HuH-7.5 (cell line): ENCODE results near the gene CYSRT1.
"Not testable (repeated sequence)": the region's sequence is repeated elsewhere in the genome, so short reads cannot be mapped to it uniquely, and the experiment has no call there.

Source experiments
- DNase-seq: peaks from one replicate; pipeline ENCODE4 v3.0.0; 2011; ENCODE audit warnings: low spot score

The CYSRT1 gene

GRCh38 chr9:137252555-137253506 is 27.9 kb downstream of the CYSRT1 start:
- no peak for DNase-seq

DNA sequence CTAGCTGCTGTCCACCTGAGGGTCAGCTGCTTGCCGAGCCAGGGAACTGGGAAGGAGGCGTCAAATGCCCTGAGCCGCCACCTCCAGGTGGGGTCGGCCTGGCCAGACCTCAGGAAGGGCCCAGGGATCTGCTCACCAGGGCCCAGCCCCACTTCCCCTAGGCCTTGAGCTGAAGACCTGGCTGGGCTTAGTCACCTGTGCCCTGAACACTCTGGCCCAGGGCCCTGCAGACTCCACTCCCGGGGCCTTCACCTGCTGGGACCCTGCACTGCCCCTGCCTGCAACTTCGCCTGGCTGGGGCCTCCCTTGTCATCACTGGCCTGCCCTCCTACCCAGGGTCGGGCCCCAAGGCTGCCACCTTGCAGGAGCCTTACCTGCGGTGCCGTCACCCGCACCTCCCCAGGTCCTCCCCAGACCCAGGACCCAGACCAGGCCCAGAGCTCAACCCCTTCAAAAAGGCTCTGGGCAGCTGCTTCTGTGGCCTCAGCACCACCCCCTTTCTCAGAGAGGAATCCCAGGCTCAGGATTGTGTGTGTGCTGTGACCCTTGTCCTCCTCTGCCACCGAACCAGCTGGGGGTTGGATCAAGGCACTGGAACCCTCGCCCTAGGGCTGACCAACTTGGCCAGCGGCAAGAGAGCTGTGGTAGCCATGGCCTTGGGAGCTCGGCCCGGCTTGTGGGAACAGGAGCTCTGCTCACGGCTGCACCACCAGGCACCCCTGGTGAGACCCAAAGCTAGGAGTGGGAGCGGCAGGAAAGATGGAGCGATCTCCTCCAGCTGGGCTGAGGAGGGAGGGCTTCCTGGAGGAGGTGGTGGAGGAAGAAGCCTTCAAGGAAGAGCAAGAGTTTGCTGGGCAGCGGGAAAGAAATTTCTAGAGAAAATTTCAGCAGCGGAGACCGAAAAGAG is 29.0 kb downstream of the CYSRT1 start:
- DNase-seq = no peak

- peak; percentile 99 for DNase-seq
Observed at GRCh38 chr9:137254624-137255447, 29.9 kb downstream of the CYSRT1 start, which contains the start of gene NELFB. Gene NELFB (plus strand): TSS chr9:137255327.

DNA sequence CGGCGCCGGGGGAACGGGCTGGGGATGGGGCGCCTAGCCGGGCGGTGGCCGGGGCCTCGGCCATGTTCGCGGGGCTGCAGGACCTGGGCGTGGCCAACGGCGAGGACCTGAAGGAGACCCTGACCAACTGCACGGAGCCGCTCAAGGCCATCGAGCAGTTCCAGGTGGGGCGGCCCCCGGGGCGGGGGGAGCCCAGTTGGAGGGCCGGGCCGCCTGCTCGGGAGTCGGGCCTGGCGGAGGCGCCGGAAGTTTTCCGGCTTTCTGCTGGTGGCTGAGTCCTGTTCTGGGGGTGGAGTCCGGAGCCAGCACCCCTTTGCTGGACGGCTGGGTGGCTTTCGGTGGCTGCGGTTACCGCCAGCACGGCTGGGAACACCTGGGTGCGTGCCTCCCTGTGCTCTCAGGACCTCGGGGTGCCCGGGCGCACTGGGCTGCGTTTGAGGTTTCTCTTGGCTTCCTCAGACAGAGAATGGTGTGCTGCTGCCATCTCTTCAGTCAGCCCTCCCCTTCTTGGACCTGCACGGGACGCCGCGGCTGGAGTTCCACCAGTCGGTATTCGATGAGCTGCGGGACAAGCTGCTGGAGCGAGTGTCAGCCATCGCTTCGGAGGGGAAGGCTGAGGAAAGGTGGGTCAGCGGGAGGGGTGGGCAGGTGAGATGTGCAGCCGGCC is 30.6 kb downstream of the CYSRT1 start:
- DNase-seq = no peak

DNA sequence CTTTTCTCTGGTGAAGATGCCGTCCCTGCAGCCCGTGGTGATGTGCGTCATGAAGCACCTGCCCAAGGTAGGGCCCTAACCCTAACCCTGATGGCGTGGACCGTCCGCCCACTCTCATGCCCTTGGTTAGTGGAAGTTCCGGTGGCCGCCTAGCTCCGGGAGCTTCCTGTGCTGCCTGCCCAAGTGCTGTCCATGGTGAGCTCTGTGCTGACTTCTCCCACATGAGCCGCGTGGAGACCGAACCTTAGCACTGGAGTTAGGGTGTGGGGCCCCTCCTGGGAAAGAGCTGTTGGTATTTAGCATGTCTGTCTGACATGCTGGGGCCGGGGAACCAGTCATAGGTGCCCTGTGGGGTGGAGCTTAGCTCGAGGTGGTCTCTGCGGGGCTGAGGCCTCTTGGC is 31.4 kb downstream of the CYSRT1 start:
- DNase-seq = no peak

DNA sequence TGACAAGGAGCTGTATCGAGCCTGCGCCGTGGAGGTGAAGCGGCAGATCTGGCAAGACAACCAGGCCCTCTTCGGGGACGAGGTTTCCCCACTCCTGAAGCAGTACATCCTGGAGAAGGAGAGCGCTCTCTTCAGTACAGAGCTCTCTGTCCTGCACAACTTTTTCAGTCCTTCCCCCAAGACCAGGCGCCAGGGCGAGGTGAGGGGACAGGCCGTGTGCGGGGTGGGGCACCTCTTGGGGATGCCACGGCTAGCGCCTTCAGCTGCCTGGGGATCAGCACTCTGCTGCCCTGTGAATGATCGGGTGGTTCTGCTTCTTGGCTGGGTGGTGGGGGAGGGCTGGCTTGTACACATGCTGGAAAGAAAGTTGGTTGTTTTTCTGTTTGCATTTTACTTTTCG is 31.9 kb downstream of the CYSRT1 start:
- no peak for DNase-seq

- not testable (repeated sequence) for DNase-seq
Observed at GRCh38 chr9:137262173-137262908, 37.4 kb downstream of the CYSRT1 start.

GRCh38 chr9:137262909-137263285 is 37.9 kb downstream of the CYSRT1 start:
- DNase-seq = no peak

GRCh38 chr9:137263506-137263905 is 38.5 kb downstream of the CYSRT1 start:
- DNase-seq = no peak

DNA sequence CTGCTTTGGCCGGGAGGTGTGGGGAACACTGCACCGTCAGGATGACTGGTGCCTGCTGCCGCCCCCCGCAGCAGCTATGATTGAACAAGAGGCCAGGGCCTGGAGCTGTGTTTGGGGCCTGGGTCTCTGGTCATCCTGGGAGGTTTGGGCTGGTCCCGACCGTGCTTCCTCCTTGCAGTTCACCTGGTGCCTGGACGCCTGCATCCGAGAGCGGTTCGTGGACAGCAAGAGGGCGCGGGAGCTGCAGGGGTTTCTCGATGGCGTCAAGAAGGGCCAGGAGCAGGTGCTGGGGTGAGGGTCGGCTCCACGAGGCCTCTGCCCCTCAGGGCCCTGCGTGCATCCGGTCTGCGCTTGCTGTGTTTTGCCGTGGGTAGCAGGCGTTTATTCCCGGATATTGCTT is 39.1 kb downstream of the CYSRT1 start:
- DNase-seq = no peak

DNA sequence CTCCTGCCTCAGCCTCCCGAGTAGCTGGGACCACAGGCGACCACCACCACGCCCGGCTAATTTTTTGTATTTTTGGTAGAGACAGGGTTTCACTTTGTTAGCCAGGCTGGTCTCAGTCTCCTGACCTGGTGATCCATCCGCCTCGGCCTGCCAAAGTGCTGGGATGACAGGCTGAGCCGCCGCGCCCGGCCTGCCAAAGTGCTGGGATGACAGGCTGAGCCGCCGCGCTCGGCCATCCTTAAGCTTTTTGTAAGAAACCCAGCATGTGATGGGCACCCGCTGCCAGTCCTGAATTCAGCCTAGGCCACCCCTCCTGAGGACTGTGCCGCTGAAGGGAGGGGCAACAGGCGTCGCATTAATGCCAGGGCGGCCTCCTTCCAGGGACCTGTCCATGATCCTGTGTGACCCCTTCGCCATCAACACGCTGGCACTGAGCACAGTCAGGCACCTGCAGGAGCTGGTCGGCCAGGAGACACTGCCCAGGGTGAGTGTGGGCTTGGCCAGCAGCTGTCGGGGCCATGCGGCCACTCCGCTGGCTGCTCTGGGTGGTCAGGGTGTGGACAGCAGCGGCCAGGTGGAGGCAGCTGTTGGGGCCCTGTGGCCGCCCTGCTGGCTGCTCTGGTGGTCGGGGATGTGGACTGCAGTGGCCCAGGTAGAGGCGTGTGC is 40.7 kb downstream of the CYSRT1 start:
- no peak for DNase-seq

- DNase-seq = no peak
Observed at GRCh38 chr9:137266162-137266527, 41.2 kb downstream of the CYSRT1 start.

GRCh38 chr9:137266585-137267453 is 41.8 kb downstream of the CYSRT1 start:
- DNase-seq = no peak

DNA sequence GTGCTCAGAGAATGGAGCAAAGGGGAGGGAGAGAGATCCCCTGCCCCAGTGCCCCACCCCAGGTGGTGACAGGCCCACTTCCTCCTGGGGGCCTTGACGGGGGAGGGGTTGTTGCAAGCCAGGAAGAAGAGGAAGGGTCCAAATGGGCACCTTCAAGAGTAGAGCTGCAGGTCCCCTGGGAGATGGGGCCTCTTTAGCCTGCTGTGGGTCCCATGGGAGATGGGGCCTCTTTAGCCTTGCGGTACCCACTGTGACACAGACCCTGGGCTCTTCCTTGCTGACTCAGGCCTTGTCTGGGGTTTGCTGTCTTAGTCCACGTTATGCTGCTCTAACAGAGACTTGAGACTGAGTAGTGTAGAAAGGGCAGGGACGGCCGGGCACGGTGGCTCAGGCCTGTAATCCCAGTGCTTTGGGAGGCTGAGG is 43.0 kb downstream of the CYSRT1 start:
- no peak for DNase-seq

- DNase-seq = no peak
Observed at GRCh38 chr9:137268538-137269201, 43.7 kb downstream of the CYSRT1 start.

- DNase-seq = no peak
Observed at GRCh38 chr9:137269231-137269772, 44.3 kb downstream of the CYSRT1 start.

DNA sequence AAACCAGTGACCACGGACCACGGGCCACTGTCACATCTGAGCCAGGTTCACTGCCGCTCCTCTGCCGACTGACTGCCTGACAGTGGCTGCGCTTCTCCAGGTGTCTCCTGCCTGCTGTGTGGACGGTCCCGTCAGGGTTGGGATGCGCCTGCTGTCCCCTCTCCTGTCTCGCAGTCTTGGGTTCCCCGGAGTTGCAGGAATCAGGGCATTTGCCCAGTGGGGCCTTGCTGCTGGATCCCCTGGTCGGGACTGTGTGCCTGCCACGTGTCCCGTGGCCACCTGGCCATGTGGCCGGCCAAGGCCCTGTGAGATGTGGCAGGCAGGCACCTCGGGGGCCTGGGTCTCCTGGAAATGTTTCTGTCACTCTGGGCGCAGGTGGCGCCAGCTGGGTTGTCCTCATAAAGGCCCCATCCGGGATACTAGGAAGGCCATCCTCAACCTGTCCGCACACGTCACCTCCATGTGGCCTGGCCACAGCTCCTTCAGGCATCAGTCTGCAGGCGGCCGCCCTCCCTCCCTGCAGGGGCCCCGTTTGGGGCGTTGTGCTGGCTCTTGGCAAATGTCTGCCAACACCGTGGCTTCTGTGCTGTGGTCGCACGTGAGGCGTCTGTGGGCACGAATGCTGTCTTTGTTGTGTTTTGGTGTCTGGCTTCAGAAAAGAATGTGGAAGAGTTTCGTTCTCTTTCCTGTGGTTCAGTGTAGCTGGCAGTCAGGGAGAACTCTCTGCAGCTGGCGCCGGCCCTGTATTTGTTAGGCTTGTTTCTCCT is 46.1 kb downstream of the CYSRT1 start:
- no peak for DNase-seq

- DNase-seq = no peak
Observed at GRCh38 chr9:137271696-137272076, 46.7 kb downstream of the CYSRT1 start.
